ENCODE data around the gene ZNF692.
"Not testable (repeated sequence)": the region's sequence is repeated elsewhere in the genome, so short reads cannot be mapped to it uniquely, and the experiment has no call there.

Gene ZNF692

GRCh38 chr1:248810000-248810726 is 48.7 kb downstream of the ZNF692 start:
- DNase-seq (ENCODE audit: low read depth, low spot score) = no peak

- no peak for DNase-seq (ENCODE audit: low read depth, low spot score)
Observed at GRCh38 chr1:248808876-248809275, 50.0 kb downstream of the ZNF692 start.

- DNase-seq (ENCODE audit: low read depth, low spot score) = peak; percentile 49
Observed at GRCh38 chr1:248807067-248807737, 51.7 kb downstream of the ZNF692 start.

- DNase-seq (ENCODE audit: low read depth, low spot score) = no peak
Observed at GRCh38 chr1:248805876-248806275, 53.0 kb downstream of the ZNF692 start.

- no peak for DNase-seq (ENCODE audit: low read depth, low spot score)
Observed at GRCh38 chr1:248804771-248805681, 53.9 kb downstream of the ZNF692 start.

- DNase-seq (ENCODE audit: low read depth, low spot score) = not testable (repeated sequence)
Observed at GRCh38 chr1:248803501-248803900, 55.4 kb downstream of the ZNF692 start.

- DNase-seq (ENCODE audit: low read depth, low spot score) = no peak
Observed at GRCh38 chr1:248802454-248802853, 56.4 kb downstream of the ZNF692 start.

- no peak for DNase-seq (ENCODE audit: low read depth, low spot score)
Observed at GRCh38 chr1:248800459-248800858, 58.4 kb downstream of the ZNF692 start.

Measured in astrocyte of the hippocampus (primary cell).